B cell (primary cell): ENCODE data around the gene TOP1. TPM values are rescaled to one million over a fixed set of nuclear protein-coding genes. Genes with fewer than 3 reads are reported as not detected.
A peak's percentile ranks its signal among the peaks of the same experiment; 100 is the strongest.

Experiments used
- ATAC-seq: fragments of 200-7000 bp; cut with Tn5 transposase; one replicate; pipeline ENCODE4 v1.10.0; 2021; ENCODE audit warnings: low read depth, mild to moderate bottlenecking, moderate number of reproducible peaks, moderate library complexity
- CTCF ChIA-PET: fragments of 350-600 bp; sonication (Branson Sonifier 250); formaldehyde crosslinking; loops from one replicate; lab custom pipeline; 2021; ENCODE audit warnings: antibody characterized with exemption, inconsistent platforms; lab: Charles Lee
- POLR2A ChIA-PET: fragments of 350-600 bp; sonication (Branson Sonifier 250); formaldehyde crosslinking; loops from one replicate; lab custom pipeline; 2021; ENCODE audit warnings: antibody characterized with exemption; lab: Charles Lee
- DNase-seq: peaks from one replicate; pipeline ENCODE4 v3.0.0; 2013
- H2AFZ ChIP-seq: 2 replicates; pipeline ENCODE4 v1.6.1; 2012; ENCODE audit warnings: mild to moderate bottlenecking, low read depth, low read length; ENCODE audit not compliant: insufficient read depth, poor library complexity, severe bottlenecking
- H3K27ac ChIP-seq, 2 donors: 1 replicate in 1 of 2; 2 replicates in 1 of 2; pipeline ENCODE4 v1.5.1; 2012 to 2013; ENCODE audit warnings: low read length in 2 of 2, mild to moderate bottlenecking in 2 of 2, moderate library complexity in 1 of 2
- H3K27me3 ChIP-seq, 4 experiments: fragments of 200-600 bp in 1 of 4; sonication (generic) in 1 of 4; replicated peaks in 1 of 4; 1 replicate in 2 of 4; 2 replicates in 2 of 4; pipeline versions ENCODE4 v1.6.1 to v1.7.0; 2013 to 2016; ENCODE audit warnings: low read length in 3 of 4, mild to moderate bottlenecking in 2 of 4, mixed read lengths in 1 of 4, moderate library complexity in 1 of 4; ENCODE audit not compliant: insufficient read depth in 4 of 4, control insufficient read depth in 3 of 4; ENCODE audit errors: control extremely low read depth in 1 of 4
- H3K36me3 ChIP-seq, 2 experiments: replicated peaks in 1 of 2; 1 replicate in 1 of 2; 2 replicates in 1 of 2; pipeline versions ENCODE4 v1.6.1 to v1.7.1; 2013; ENCODE audit warnings: low read length in 1 of 2; ENCODE audit not compliant: insufficient read depth in 2 of 2, control insufficient read depth in 1 of 2; ENCODE audit errors: control extremely low read depth in 1 of 2, extremely low read depth in 1 of 2
- H3K4me1 ChIP-seq, 2 donors: fragments of 200-600 bp in 1 of 2; sonication (generic) in 1 of 2; 1 replicate in 1 of 2; 2 replicates in 1 of 2; pipeline versions ENCODE4 v1.5.1 to v1.6.1; 2013 to 2017; ENCODE audit warnings: low read length in 2 of 2; ENCODE audit not compliant: control insufficient read depth in 2 of 2, insufficient read depth in 2 of 2
- H3K4me2 ChIP-seq: replicated peaks from 2 replicates; pipeline ENCODE3; 2012; ENCODE audit warnings: mild to moderate bottlenecking, low read depth, low read length; ENCODE audit not compliant: poor library complexity, severe bottlenecking
- H3K4me3 ChIP-seq, 5 experiments: fragments of 200-600 bp in 1 of 5; sonication (generic) in 1 of 5; 1 replicate in 3 of 5; 2 replicates in 2 of 5; pipeline versions ENCODE4 v1.5.1 to v1.7.0; 2011 to 2016; ENCODE audit warnings: low read length in 4 of 5, mild to moderate bottlenecking in 4 of 5, low read depth in 2 of 5, control low read depth in 1 of 5, moderate library complexity in 1 of 5; ENCODE audit not compliant: insufficient read depth in 1 of 5; ENCODE audit errors: control extremely low read depth in 1 of 5, extremely low read depth in 1 of 5
- H3K79me2 ChIP-seq: fragments of 200-600 bp; sonication (generic); one replicate; pipeline ENCODE4 v1.6.0; 2016; ENCODE audit warnings: low read length; ENCODE audit not compliant: control insufficient read depth, insufficient read depth
- H3K9ac ChIP-seq: fragments of 200-600 bp; sonication (generic); 2 replicates; pipeline ENCODE4 v1.6.1; 2017; ENCODE audit warnings: mild to moderate bottlenecking, low read length, moderate library complexity
- H3K9me3 ChIP-seq, 3 donors: one replicate each; pipeline versions ENCODE4 v1.6.1 to v1.7.1; 2013; ENCODE audit warnings: low read length in 2 of 3; ENCODE audit not compliant: control insufficient read depth in 2 of 3, insufficient read depth in 1 of 3; ENCODE audit errors: control extremely low read depth in 1 of 3
- H4K20me1 ChIP-seq: 2 replicates; pipeline ENCODE4 v1.6.0; 2012; ENCODE audit warnings: mild to moderate bottlenecking, low read length; ENCODE audit not compliant: insufficient read depth, control insufficient read depth, poor library complexity, severe bottlenecking
- H3K27ac Mint-ChIP-seq: one replicate; pipeline ENCODE4 v1.8.0; 2021; ENCODE audit warnings: mixed read lengths
- H3K27me3 Mint-ChIP-seq: one replicate; pipeline ENCODE4 v1.8.0; 2021; ENCODE audit warnings: mixed read lengths
- H3K4me1 Mint-ChIP-seq: one replicate; pipeline ENCODE4 v1.8.0; 2021; ENCODE audit warnings: mixed read lengths
- H3K4me3 Mint-ChIP-seq: one replicate; pipeline ENCODE4 v1.8.0; 2021; ENCODE audit warnings: mixed read lengths
- H3K9me3 Mint-ChIP-seq: one replicate; pipeline ENCODE4 v1.8.0; 2022; ENCODE audit warnings: mixed read lengths; ENCODE audit not compliant: insufficient read depth
- EZH2 ChIP-seq: IDR thresholded peaks from 2 replicates; pipeline ENCODE4 v1.6.1; 2012; ENCODE audit warnings: borderline replicate concordance, low read depth, mild to moderate bottlenecking, moderate library complexity, low read length; ENCODE audit not compliant: insufficient read depth, poor library complexity, severe bottlenecking
- whole genome bisulfite sequencing: methylation state at CpG from one replicate; pipeline ENCODE4 v1.1.5; 2013; ENCODE audit warnings: missing lambda C conversion rate; ENCODE audit not compliant: insufficient coverage; 5-methylcytosine and 5-hydroxymethylcytosine counted together
- intact Hi-C: fragments of 100-400 bp; cut with micrococcal nuclease; formaldehyde crosslinking; loops from one replicate; pipeline ENCODE4 v1.10.0; 2022
- polyA plus RNA-seq: library from polyadenylated mRNA; depleted of rRNA; stranded (reverse); fragments of >200 nt; gene quantifications from 2 replicates; pipeline ENCODE4 v1.2.3, GENCODE V29; 2012
- total RNA-seq, 2 donors: library from RNA; stranded (reverse); fragments of 120-200 nt in 1 of 2; gene quantifications; 1 replicate in 1 of 2; 2 replicates in 1 of 2; pipeline versions ENCODE4 v1.2.3 to v1.2.4, GENCODE V29; 2013 to 2022
- TF ChIP-seq, protein P1 (sequence below): fragments of 200-600 bp; IDR thresholded peaks from one replicate; pipeline ENCODE4 v1.8.0; 2022; ENCODE audit warnings: antibody characterized with exemption, mild to moderate bottlenecking

TOP1 gene
- total and polyA plus RNA-seq, 2 donors (not counting 1 experiment from before 2014, with no cell fraction given), result 5.4 to 44.9 TPM

DNA sequence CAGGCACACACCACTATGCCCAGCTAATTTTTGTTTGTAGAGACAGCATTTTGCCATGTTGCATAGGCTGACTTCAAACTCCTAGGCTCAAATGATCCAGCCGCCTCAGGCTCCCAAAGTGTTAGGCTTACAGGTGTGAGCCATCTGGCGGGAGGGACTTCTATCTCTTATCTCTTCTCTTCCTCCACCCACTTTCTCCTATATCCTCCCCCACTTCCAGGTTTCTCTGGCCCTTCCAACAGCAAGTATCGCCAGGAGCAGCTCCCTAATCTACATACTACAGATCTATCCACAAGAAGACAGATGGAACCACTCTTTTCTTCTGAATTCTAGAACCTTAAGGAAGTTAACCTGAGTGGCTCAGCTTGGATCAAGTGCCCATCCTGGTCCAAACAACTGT is 5.1 kb upstream of the TOP1 start:
- Mint-ChIP-seq H3K4me1 (peaks cover 13% of the 10 kb centered on the region), H3K27me3 (no peaks in the 10 kb centered on the region), H3K9me3 (no peaks in the 10 kb centered on the region), H3K4me3 (no peak overlapping the region), H3K27ac (no peak overlapping the region)
- ATAC-seq (no peak), DNase-seq (no peak)
- H3K4me1 ChIP-seq, result peaks cover 6 to 9% of the 10 kb centered on the region in 2 donors
- no peaks in the 10 kb centered on the region for H3K27me3 ChIP-seq
- 98% methylated on average over 3 of the region's 3 CpGs for WGBS
- H3K36me3 ChIP-seq, result no peaks in the 10 kb centered on the region
- no peak overlapping the region for H3K4me3 ChIP-seq
- no peaks in the 10 kb centered on the region for H4K20me1 ChIP-seq
- no peak overlapping the region for H3K27ac ChIP-seq
- peaks cover 0 to 3% (median 0%) of the 10 kb centered on the region in 3 donors for H3K9me3 ChIP-seq
- TF ChIP-seq, protein P1, sequence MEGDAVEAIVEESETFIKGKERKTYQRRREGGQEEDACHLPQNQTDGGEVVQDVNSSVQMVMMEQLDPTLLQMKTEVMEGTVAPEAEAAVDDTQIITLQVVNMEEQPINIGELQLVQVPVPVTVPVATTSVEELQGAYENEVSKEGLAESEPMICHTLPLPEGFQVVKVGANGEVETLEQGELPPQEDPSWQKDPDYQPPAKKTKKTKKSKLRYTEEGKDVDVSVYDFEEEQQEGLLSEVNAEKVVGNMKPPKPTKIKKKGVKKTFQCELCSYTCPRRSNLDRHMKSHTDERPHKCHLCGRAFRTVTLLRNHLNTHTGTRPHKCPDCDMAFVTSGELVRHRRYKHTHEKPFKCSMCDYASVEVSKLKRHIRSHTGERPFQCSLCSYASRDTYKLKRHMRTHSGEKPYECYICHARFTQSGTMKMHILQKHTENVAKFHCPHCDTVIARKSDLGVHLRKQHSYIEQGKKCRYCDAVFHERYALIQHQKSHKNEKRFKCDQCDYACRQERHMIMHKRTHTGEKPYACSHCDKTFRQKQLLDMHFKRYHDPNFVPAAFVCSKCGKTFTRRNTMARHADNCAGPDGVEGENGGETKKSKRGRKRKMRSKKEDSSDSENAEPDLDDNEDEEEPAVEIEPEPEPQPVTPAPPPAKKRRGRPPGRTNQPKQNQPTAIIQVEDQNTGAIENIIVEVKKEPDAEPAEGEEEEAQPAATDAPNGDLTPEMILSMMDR, result no peak
- no peak for TF ChIP-seq EZH2
- H3K4me2 ChIP-seq, result no peak overlapping the region
- ChIA-PET POLR2A (no interaction called here), CTCF (interaction anchor here (0.6 to 4.1 kb wide), 2 partner anchors 33 to 233 kb away, joined by 3 to 14 read pairs; no protein-coding TSS in a partner anchor)
- intact Hi-C loops, result loop anchor here (10.0 kb wide), 1 partner anchor 671 kb away; no protein-coding TSS in a partner anchor
- no peaks in the 10 kb centered on the region for H3K79me2 ChIP-seq
- no peak overlapping the region for H3K9ac ChIP-seq
- H2AFZ ChIP-seq, result no peak overlapping the region

DNA sequence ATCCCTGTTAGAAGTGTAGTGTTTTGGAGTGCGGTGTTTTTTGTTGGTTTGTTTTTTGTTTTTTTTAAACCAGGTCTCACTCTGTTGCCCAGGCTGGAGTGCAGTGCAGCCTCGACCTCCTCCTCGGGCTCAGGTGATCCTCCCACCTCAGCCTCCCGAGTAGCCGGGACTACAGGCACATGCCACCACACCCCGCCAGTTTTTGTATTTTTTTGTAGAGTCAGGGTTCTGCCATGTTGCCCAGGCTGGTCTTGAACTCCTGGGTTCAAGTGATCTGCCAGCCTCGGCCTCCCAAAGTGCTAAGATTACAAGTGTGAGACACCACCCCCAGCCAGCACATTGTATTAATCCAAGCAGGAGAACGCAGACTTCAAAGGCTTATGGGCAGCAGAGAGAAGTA is 1.3 kb upstream of the TOP1 start:
- DNase-seq (no peak), ATAC-seq (no peak)
- no peak overlapping the region for H3K4me3 ChIP-seq
- H3K4me1 ChIP-seq, result peaks cover 32 to 33% of the 10 kb centered on the region in 2 donors
- no peaks in the 10 kb centered on the region for H3K27me3 ChIP-seq
- H2AFZ ChIP-seq, result no peak overlapping the region
- intact Hi-C loops, result loop anchor here (5.0 to 10.0 kb wide), 2 partner anchors 35 to 667 kb away; no protein-coding TSS in a partner anchor
- H3K9me3 Mint-ChIP-seq, result no peaks in the 10 kb centered on the region
- H4K20me1 ChIP-seq, result peaks cover 34% of the 10 kb centered on the region
- ChIA-PET CTCF (interaction anchor here (1.6 to 1.8 kb wide), 2 partner anchors 36 to 58 kb away, joined by 7 to 19 read pairs; no protein-coding TSS in a partner anchor), POLR2A (interaction anchor here (1.7 to 2.1 kb wide), 2 partner anchors 16 to 35 kb away, joined by 5 to 10 read pairs; no protein-coding TSS in a partner anchor)
- H3K27ac ChIP-seq, result no peak overlapping the region
- H3K9ac ChIP-seq, result no peak overlapping the region
- H3K27me3 Mint-ChIP-seq, result no peaks in the 10 kb centered on the region
- H3K9me3 ChIP-seq, result peaks cover 0 to 3% (median 0%) of the 10 kb centered on the region in 3 donors
- WGBS, result 89% methylated on average over 5 of the region's 8 CpGs
- peak overlapping the region; percentile 92 for H3K4me3 Mint-ChIP-seq
- peak overlapping the region; percentile 84 for H3K4me2 ChIP-seq
- peaks cover 37% of the 10 kb centered on the region for H3K79me2 ChIP-seq
- H3K27ac Mint-ChIP-seq, result peak overlapping the region; percentile 97
- peaks cover 0 to 3% of the 10 kb centered on the region in 2 experiments for H3K36me3 ChIP-seq
- peaks cover 41% of the 10 kb centered on the region for H3K4me1 Mint-ChIP-seq
- TF ChIP-seq EZH2, result no peak
- TF ChIP-seq, protein P1, result no peak
